ENCODE results near the gene NFAM1. TPM values are rescaled to one million over a fixed set of nuclear protein-coding genes. Genes with fewer than 3 reads are reported as not detected.

Gene NFAM1, protein sequence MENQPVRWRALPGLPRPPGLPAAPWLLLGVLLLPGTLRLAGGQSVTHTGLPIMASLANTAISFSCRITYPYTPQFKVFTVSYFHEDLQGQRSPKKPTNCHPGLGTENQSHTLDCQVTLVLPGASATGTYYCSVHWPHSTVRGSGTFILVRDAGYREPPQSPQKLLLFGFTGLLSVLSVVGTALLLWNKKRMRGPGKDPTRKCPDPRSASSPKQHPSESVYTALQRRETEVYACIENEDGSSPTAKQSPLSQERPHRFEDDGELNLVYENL
- total RNA-seq: 10 to 100 TPM in 2 of 9 donors, 1 to 10 TPM in 6, under 1 TPM in 1; 0.44 to 11.2 (median 8.5) TPM
- 1 to 10 TPM in 2 of 3 donors, under 1 TPM in 1; 0.88 to 3.1 (median 1.1) TPM for polyA plus RNA-seq
- long read RNA-seq, donor 1, full-length matches to known transcripts: 1 of 1 reads
- long read RNA-seq, donor 1, partial matches to known transcripts: 0 of 1 reads
- long read RNA-seq, donor 1, other reads (novel, unspliced or antisense): 0 of 1 reads
- long read RNA-seq, donor 2: 0 reads
- long read RNA-seq, donor 3: 0 reads
- long read RNA-seq, donor 4, partial matches to known transcripts: 0 of 3 reads
- long read RNA-seq, donor 4, other reads (novel, unspliced or antisense): 3 of 3 reads
- long read RNA-seq, donor 5, full-length matches to known transcripts: 1 of 3 reads
- long read RNA-seq, donor 5, partial matches to known transcripts: 0 of 3 reads
- long read RNA-seq, donor 5, other reads (novel, unspliced or antisense): 2 of 3 reads
- long read RNA-seq, donor 6, partial matches to known transcripts: 0 of 2 reads
- long read RNA-seq, donor 6, other reads (novel, unspliced or antisense): 2 of 2 reads
- long read RNA-seq, donor 7: 0 reads
- long read RNA-seq, donor 8, full-length matches to known transcripts: 1 of 1 reads
- long read RNA-seq, donor 8, partial matches to known transcripts: 0 of 1 reads
- long read RNA-seq, donor 8, other reads (novel, unspliced or antisense): 0 of 1 reads
- long read RNA-seq, donor 9: 0 reads
- long read RNA-seq, donor 10: 0 reads

DNA sequence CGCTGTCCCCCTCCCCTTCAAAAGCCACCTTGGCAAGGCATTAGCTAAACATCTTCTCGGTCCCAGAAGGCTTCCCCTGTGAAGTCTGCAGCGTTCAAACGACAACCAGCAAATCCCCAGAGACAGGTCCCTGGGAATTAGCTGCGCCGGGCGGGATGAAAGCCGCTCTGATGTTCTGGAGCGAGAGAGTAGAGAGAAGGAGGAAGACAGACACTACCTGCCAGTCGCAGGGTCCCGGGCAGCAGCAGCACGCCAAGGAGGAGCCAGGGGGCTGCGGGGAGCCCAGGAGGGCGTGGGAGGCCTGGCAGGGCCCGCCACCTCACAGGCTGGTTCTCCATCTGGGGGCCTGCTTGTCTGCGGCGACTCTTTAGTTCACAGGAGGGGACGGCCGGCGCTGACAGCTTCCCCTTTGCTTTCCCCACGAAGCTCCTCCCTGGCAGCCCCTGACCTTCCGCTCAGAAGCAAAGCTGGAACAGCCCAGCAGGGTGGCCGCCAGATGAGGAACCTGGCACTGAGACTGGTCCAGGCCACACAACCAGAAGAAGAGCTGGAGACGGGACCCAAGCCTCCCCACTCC is at the start of gene NFAM1:
Gene NFAM1, minus strand, starts transcription at position 384 of the 577 bp plus-strand sequence. Its CDS starts 46 bp downstream, at position 338.
- Histone ChIP-seq H3K27me3 (no peaks in the 10 kb centered on the region), H3K27ac (peak within 1 kb of the TSS in 3 of 5 donors; percentile 31 to 77 (median 66)), H3K4me1 (replicated peaks in 1 of 2) (peaks cover 0 to 16% of the 10 kb centered on the region in 2 donors), H3K4me3 (peak within 1 kb of the TSS in 1 of 4 donors; percentile 34), H3K9me3 (replicated peaks in 1 of 3) (no peaks in the 10 kb centered on the region), H3K36me3 (replicated peaks in 1 of 2) (no peaks in the 10 kb centered on the region)
- intact Hi-C loops (cut with DNase I): loop anchor here (10.0 kb wide), 2 partner anchors 157 to 457 kb away; partner anchors contain the start of gene TCF20 (in 1 of the 2)
- WGBS, 4 donors: 49 to 58% (median 54%) methylated on average over 10 to 24 of the region's 24 CpGs
- TF ChIP-seq POLR2A (IDR thresholded peaks at IDR 0.05): peak in 1 of 2 donors; percentile 23
- TF ChIP-seq, protein P1, sequence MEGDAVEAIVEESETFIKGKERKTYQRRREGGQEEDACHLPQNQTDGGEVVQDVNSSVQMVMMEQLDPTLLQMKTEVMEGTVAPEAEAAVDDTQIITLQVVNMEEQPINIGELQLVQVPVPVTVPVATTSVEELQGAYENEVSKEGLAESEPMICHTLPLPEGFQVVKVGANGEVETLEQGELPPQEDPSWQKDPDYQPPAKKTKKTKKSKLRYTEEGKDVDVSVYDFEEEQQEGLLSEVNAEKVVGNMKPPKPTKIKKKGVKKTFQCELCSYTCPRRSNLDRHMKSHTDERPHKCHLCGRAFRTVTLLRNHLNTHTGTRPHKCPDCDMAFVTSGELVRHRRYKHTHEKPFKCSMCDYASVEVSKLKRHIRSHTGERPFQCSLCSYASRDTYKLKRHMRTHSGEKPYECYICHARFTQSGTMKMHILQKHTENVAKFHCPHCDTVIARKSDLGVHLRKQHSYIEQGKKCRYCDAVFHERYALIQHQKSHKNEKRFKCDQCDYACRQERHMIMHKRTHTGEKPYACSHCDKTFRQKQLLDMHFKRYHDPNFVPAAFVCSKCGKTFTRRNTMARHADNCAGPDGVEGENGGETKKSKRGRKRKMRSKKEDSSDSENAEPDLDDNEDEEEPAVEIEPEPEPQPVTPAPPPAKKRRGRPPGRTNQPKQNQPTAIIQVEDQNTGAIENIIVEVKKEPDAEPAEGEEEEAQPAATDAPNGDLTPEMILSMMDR (IDR thresholded peaks at IDR 0.05): no peak
- peak in 5 of 7 donors; percentile 51 to 70 (median 56) for DNase-seq

DNA sequence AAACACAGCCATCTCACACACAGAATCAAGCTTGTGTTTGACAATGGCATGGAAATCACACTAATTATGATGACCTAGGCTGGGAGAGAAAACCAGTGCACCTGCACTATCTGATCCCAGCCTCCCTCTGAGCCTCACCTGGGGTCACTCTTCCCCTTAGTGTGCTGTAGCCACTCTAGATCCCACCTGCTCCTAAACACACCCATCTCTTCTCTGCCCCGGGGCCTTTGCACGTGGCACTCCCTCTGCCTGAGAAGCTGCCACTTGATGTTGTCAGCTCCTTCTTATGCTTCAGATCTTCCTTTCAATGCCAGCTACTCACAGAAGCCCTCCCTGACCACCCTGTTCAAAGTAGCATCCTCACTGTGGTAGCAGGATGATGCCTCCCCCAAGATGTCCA is 42.9 kb upstream of the NFAM1 start:
- no peak overlapping the region for H3K27ac ChIP-seq
- H3K4me3 ChIP-seq: no peak overlapping the region
- TF ChIP-seq, protein P1 (IDR thresholded peaks at IDR 0.05): no peak
- TF ChIP-seq POLR2A (IDR thresholded peaks at IDR 0.05): no peak
- no peaks in the 10 kb centered on the region for H3K27me3 ChIP-seq
- intact Hi-C loops (cut with DNase I): no loop called here
- no peak for DNase-seq
- no peaks in the 10 kb centered on the region for H3K9me3 ChIP-seq (replicated peaks in 1 of 3)
- no peaks in the 10 kb centered on the region for H3K36me3 ChIP-seq (replicated peaks in 1 of 2)
- 91 to 96% (median 94%) methylated on average over 2 of the region's 2 CpGs for WGBS, 4 donors
- H3K4me1 ChIP-seq (replicated peaks in 1 of 2): no peaks in the 10 kb centered on the region

DNA sequence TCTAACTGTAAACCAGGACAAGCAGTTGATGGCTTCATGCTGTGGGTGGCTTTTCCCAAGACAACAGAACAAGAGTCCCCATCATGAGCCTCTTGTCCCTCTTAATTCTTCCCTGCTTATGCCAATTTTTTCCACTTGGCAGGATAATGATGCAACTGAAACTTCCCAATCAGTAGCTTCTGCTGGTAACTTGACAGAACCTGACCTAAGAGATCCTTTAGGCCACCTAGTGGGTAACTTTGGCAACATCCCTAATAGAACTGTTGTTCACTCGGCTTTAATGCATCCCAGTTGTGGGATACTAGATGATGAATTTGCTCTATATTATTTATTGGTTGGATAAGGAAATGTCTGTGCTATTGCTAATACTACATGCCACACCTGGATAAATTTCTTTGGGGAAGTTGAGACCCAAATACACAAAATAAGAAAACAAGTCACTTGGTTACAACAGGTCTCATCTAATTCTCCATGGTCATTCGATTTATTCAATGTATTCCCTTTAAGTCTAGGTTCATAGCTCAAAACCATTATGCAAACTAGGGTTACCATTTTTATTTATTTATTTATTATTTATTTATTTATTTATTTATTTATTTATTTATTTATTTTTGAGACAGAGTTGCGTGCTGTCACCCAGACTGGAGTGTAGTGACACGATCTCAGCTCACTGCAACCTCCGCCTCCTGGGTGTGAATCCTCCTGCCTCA is 41.4 kb upstream of the NFAM1 start:
- no peaks in the 10 kb centered on the region for H3K4me1 ChIP-seq (replicated peaks in 1 of 2)
- H3K9me3 ChIP-seq (replicated peaks in 1 of 3): no peaks in the 10 kb centered on the region
- peak in 4 of 7 donors; percentile 13 to 44 (median 24) for DNase-seq
- H3K27me3 ChIP-seq: no peaks in the 10 kb centered on the region
- 66 to 74% (median 71%) methylated on average over 5 of the region's 5 CpGs for WGBS, 4 donors
- H3K27ac ChIP-seq: no peak overlapping the region
- H3K4me3 ChIP-seq: no peak overlapping the region
- no peaks in the 10 kb centered on the region for H3K36me3 ChIP-seq (replicated peaks in 1 of 2)
- TF ChIP-seq POLR2A (IDR thresholded peaks at IDR 0.05): no peak
- TF ChIP-seq, protein P1 (IDR thresholded peaks at IDR 0.05): peak; percentile 48 to 69 (median 63)
- intact Hi-C loops (cut with DNase I): no loop called here

All from adrenal gland (tissue), 19 donors.